GM12801 (cell line): ENCODE results near the gene CEBPG.

Experiments used
- TF ChIP-seq, protein P1 (sequence below): IDR thresholded peaks from one replicate; pipeline ENCODE4 v1.5.1; 2011; ENCODE audit warnings: control low read depth; ENCODE audit not compliant: insufficient read length; ENCODE audit errors: extremely low read depth

CEBPG gene

DNA sequence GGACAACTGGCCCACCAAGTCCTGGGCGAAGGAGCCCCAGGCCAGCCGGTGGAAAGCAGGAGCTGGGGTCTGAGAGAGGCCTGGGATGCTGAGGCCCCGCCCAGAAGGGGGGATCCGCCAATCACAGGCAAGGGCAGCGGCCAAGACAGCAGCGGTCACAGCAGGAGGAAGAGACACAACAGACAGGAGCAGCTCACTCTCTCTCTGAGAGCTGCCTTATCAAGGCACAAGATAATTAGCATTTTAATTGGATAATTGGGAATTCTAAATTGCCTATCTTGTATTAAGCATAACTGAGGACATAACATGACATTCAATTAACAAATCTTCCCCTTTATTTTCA is 46.2 kb downstream of the CEBPG start:
- TF ChIP-seq, protein P1, sequence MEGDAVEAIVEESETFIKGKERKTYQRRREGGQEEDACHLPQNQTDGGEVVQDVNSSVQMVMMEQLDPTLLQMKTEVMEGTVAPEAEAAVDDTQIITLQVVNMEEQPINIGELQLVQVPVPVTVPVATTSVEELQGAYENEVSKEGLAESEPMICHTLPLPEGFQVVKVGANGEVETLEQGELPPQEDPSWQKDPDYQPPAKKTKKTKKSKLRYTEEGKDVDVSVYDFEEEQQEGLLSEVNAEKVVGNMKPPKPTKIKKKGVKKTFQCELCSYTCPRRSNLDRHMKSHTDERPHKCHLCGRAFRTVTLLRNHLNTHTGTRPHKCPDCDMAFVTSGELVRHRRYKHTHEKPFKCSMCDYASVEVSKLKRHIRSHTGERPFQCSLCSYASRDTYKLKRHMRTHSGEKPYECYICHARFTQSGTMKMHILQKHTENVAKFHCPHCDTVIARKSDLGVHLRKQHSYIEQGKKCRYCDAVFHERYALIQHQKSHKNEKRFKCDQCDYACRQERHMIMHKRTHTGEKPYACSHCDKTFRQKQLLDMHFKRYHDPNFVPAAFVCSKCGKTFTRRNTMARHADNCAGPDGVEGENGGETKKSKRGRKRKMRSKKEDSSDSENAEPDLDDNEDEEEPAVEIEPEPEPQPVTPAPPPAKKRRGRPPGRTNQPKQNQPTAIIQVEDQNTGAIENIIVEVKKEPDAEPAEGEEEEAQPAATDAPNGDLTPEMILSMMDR: no peak

DNA sequence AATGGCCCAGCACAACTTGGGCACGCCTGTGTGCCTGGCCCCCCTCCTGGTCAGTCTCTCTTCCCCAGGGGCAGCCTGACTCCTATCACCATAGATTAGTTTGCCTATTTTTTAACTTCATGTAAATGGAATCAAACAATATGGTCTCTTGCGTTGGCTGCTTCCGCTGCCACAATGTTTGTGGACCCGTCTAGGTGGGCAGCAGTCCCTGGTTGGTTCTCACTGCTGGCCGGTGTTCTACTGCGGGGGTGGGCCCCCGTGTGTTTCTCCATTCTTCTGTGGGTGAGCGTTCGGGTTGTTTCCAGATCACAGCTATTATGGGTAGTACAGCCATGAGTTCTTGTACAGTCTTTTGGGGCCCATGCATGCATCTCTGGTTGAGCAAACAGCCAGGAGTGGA is 47.3 kb downstream of the CEBPG start:
- TF ChIP-seq, protein P1: no peak

DNA sequence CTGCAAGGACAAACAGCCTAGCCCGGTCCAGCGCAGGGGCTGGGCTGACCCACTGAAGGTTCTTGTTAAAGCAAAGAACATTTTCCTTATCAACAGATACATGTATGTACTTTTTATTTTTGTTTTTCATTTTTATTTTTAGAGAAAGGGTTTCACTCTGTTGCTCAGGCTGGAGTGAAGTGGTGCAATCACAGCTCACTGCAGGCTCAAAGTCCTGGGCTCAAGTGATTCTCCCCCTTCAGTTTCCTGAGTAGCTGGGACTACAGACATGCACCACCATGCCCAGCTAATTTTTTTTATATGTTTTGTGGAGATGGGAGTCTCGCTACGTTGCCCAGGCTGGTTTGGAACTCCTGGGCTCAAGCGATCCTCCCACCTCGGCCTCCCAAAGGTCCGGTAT is 47.9 kb downstream of the CEBPG start:
- TF ChIP-seq, protein P1: no peak

DNA sequence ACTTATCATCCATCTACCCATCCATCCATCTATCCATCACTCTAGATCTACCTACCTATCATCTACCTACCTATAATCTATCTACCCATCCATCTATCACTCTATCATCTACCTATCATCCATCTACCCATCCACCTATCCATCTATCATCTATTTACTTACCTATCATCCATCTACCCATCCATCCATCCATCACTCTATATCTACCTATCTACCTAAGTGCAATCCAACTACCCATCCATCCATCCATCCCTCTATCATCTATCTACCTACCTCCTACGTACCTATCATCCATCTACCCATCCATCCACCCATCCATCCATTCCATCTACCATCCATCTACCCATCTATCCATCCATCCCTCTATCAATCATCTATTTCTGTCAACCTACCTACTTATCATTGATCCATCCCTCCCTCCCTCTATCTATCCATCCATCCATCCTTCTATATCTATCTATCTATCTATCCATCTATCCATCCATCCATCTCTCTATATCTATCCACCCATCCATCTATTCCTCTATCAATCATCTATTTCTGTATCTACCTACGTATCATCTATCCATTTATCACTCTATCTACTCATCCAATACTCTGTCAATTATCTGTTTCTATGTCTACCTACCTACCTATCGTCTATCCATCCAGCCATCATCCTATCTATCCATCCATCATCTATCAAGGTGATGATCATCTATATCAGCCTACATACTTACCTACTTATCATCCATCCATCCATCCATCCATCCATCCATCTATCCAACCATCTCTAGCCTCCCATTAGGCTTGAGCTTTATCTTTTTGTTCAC is 49.1 kb downstream of the CEBPG start:
- TF ChIP-seq, protein P1: no peak

DNA sequence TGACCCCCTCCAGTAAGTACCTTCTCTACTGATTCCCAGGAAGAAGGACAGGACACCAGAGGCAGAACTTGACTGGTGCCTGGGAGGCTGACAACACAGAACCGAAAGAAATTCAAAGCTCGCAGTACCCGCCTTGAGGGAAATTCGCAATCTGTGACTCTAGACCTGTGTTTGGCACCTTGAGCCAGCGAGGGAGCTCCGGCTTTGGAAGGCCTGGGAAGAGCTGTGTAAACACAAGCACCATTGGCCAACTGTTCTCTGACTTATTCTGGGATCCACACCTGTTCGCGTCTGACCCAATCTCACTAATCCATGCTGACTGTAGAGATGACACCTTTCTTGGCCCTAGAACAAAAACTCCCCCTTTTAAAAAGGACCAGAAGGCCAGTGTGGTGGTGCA is 50.7 kb downstream of the CEBPG start:
- TF ChIP-seq, protein P1: no peak

DNA sequence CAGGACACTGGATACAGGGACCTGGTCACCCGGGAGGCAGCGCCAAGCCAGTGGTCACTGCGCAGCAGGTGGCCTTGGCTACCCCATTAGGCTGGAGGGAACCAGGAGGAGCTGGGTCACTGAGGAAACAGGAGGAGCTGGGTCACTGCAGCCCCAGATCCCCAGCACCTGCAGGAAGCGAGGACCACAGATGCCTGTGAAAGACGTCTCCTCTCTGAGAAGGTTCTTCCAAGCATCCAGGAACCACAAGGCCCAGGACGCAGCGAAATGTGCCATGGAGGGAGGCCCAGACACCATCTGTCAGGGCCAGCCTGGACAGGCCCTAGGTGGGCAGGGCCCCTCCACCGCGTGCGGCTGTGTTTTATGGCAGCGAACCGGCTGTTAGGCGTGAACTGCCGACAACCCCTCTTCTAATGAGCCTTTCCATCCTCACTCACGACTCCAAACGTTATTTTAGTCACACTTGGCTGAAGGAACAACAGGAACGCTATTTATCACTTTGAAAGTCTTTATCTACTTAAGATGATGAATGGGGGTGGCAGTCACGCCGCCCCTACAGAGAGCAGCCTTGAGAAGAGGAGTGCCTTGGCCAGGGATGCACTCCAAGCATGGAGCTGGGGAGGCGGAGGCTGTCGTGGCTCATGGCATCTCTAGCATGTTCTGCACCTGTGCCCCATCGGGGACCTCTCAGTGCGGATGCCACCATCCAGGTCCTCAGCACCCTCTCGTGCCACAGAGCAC is 53.3 kb downstream of the CEBPG start:
- TF ChIP-seq, protein P1: no peak

DNA sequence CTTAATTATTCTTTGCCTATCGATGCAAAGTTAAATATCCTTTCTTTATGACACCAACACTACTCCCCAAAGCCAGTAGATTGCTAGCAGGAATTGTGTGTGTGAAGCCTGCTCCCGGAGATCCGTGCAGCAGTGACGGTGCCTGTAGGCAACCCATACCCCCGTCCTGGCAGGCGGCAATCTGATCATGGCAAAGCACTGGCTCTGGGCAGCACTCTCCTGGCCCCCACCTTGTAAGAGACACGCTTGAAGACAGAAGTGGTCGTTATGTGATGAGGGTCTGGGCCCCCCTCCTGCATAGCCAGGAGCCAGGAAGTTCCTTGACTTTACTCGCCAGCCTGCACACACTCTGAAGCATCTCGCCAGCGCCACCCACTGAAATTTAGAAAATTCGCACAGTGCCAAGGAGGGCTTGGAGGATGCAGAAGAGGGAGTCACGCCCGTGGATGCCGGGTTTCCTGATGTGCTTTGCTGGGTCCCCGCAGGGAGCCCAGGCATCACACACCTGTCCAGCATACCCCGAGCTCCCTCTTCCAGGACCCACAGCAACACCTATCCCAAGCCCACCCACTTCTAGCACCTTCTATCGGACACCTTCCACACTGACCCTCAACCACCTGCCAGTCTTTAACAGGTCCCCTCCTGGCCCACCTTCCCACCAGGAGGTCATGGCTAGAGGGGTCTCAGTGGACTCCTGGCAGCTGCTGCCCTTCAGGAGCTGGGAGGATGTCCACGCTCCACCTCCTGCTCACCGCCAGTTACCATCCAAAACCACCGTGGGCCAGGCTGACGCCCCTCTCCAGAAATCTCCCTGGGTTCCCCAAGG is 54.5 kb downstream of the CEBPG start:
- TF ChIP-seq, protein P1: no peak
